Stimulated activated CD4-positive, alpha-beta T cell treated with anti-CD3 and anti-CD28 coated beads, Interleukin-15, amount 100 ng/mL, for 24 hours (primary cell): ENCODE results near the gene ZNF385D.
A peak's percentile ranks its signal among the peaks of the same experiment; 100 is the strongest.
"Not testable (repeated sequence)": the region's sequence is repeated elsewhere in the genome, so short reads cannot be mapped to it uniquely, and the experiment has no call there.

ENCODE experiments used
- DNase-seq: peaks from one replicate; pipeline ENCODE4 v3.0.0-alpha.2; 2020

Gene ZNF385D

DNA sequence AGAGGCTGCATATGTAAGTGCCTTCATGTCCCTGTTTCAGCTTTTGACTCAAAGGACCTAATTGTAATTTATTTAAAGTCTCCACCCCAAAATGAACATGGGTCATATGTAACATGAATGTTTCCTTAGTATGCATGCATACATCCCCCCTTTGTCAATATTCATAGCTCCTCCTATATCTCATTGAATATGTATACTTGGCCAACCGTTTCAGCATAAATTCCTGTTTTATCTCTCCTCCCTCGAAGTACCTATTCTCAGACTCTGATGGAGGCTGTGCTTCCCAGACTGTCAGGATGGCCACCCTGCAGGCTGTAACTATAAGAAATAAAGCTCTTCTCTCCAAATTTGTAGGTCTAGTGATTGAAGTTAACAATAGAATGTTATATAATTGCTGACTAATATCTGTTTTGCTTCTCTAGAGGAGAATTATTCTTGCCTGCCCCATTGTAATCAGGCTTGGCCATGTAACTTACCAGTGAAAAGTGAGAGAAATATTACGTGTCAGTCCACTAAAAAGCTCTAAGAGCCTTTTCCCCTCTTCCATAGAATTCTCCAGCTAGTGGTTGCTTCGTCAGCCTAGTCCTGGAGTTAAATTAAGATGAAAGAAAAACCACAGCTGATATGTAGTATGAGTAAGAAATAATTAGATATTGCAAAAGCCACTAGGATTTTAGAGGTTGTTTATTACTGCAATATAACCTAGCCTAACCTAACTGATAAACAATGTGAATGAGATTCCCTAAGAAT is 245.1 kb downstream of the ZNF385D start:
- DNase-seq: no peak

DNA sequence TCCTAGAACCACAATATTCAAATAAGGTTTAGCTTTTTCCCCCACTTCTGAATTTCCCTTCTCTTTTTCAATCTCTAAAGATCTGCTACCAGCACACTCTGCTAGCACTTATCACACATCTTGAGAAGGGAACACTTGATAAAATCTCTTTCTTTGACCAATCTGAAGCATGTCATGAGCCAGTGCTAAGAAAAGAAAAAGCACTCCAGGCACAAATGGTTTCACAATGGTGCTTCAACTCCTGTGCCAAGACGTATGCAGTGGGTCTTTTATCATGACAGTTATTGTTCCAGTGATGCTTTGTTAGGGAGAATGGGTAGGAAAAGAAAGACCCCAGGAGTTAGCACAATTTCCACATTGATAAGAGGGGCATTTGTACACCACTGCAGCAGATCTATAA is 248.4 kb downstream of the ZNF385D start:
- no peak for DNase-seq

DNA sequence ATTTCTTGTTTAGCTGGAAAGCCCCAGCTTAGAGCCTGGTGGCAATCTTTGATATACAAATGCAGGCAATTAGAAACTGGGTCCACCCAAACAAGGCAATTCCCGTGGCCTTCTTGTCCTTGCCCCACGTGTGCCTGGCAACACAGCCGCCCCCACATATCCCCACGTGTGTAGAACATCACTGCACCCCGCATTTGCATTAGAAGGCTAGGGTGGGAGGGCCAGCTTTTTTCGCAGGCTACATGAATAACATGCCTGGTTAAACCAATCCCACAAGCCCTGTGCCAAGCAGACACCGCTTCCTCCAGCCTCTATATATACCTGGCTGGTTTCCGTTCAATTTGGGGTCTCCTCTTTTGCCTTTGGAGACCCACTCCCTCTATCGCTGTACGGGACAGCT is 250.2 kb downstream of the ZNF385D start:
- DNase-seq: no peak

DNA sequence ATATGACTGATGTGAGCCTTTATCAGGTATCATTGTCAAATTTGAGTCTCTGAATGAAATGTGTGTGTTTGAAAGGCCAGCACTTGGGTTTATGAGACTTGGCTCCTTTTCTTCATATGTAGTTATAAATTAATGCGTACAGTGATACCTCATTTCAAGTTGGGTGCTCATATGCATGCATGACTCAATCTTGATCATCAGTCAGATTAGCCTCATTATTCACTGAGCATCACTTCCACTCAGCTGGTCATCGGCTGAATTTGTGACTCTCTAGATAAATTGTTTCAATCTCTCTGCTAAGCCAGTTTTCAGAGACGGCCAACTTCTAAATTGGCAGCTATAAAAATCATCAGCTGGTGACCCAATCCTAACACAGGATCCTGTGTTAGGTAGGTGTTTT is 260.3 kb downstream of the ZNF385D start:
- not testable (repeated sequence) for DNase-seq

DNA sequence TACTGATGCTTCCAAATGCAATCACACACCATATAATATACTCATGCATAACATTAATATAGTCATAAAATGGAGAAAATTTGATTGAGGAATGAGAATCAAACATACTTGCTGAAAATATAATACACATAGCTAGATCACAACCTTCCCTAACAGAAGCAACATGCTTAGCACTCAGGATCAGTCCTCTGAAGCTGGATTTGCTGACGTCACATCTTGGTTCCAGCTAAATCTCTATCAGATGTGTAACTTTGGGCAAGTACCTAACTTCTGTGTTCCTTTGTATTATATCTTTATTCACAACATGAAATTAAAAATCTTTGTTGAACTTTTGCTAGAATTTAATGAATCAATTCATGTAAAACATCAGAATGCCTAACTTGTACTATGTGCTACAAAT is 263.5 kb downstream of the ZNF385D start:
- DNase-seq: no peak

DNA sequence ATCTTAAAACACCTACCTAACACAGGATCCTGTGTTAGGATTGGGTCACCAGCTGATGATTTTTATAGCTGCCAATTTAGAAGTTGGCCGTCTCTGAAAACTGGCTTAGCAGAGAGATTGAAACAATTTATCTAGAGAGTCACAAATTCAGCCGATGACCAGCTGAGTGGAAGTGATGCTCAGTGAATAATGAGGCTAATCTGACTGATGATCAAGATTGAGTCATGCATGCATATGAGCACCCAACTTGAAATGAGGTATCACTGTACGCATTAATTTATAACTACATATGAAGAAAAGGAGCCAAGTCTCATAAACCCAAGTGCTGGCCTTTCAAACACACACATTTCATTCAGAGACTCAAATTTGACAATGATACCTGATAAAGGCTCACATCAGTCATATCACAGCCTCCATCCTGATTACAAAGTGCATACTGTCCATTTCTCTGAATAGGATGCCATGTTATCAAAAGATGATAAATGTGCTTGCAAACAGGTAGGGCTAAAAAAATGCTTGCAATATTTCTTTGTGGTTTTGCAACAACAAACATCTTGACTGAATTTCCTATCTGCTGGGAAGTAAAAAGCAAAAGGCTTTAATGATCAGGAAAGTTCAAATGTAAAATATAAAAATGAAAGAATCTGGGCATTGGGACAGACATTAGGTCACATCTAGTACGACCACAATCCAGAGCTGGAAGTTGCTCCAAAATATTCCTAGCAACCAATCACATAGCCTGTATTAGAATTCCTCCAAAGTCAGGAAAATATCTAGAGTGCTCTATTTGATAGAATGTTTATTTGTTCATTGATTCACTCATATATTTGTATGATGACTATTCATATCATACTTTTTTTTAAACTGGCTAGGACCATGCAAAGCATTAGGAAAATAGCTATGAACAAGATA is 264.7 kb downstream of the ZNF385D start:
- not testable (repeated sequence) for DNase-seq

DNA sequence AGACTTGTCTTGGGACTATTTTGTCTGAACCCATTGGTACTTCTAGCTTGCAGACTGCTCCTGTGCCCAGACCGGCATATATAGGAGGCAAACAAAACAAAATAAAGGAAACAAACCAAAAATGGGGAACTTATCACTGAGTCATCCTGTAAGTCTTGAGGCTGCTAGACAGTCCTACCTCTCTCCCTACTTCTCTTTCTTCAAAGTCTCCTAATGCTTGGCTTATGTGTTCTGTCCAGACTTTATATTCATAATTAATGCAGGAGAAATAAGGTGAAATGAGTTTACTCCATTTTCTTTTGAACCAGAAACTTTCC is 266.2 kb downstream of the ZNF385D start:
- DNase-seq: no peak

DNA sequence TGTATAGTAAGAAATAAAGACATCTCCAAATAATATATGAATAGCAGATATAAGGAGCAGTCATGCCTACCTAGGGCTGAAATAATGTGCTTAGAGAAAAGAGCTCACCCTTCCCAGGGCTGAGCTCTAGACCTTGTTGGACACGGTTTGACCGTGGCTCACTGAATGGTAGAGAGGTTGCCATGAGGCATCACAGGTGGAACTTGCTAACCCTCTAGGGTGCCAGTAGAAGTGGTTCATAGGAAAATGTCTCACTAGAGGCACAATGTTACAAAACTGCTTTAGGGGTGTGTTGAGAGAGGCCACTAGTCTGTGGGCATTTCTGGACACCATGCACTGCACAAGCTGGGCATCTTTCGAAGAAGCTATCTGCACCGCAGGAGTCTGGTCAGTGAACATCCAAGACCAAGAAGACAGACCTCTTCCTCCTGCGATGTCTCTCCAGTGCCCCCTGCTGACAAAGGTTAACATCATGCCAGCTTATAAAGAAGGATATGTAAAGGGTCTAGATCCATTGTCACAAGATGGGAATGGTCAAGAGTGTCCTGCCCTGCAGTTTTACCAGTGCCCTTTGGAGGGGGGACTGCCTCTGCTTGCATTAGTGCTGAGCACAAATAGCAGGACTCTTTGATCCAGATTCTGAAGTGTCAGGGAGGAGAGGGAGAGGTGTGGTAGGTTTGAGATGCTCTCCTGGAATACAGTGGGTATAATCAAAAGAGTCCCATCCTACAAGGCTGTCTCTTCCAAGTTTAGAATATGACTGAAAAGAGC is 266.8 kb downstream of the ZNF385D start:
- peak; percentile 8 for DNase-seq

DNA sequence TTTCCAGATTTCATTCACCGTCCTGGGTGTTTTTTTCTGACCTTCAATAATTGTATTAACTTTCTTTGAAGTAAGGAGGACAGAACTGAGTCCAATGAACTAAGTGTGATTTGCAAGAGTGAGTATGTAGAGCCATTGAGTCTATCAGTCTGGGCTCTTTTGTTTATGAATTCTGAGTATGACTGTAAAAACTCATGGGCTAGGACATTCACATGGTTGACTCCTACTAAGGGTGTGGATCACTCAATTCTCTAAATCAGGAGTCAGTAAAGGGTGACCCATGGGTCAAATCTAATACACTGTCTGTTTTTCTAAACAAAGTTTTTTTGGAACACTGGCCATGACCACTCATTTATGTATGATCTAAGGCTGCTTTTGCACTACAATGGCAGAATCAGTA is 269.0 kb downstream of the ZNF385D start:
- DNase-seq: no peak

DNA sequence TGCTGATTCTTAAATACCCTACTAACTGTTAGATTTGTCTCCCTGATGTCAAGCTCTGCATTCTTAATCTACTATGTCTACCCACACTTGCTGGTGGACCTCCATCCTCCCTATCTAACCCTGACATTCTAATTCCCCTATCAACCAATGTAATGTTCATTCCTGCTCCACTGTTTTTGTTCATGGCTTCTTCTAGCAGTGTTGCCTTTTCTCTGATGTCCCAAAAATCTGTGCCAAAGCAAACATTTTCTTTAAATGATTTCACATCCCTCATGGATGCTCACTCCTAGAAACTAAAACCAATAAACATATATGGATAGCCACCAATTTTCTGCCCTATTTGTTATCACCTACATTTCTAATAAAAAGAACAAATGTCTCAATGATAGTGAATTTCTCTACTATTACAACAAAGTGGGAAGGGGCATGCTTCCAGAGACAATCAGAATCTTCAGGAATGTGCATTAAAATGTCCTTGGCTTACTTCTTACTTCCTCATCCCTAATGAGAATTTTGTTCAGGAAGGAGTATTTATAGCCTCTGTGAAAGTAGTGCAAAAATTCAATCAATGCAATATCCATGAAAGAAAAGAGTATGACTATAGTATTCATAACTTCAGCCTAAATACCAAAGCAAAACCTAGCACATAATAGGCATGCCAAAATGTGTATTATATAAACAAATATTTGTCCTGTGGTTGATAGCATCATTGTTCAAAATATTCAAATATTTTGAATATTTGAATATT is 273.3 kb downstream of the ZNF385D start:
- DNase-seq: no peak

DNA sequence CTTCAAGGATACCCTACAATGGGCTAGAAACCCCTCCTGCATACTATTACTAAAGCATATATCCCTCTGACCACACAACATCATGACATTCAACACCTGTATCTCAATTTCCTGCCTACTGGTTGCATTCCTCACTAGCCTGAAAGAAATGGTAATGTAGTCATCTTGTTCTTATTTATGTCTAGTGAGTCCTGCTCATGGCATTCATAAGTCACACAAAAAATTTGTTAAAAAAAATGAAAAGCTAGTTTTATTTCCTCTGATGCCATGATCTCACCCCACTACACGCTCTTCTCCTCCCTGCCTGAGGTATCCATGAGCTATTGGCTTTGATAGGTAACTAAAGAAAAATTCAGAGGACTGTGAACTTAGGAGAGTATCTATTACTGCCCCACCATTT is 284.5 kb downstream of the ZNF385D start:
- no peak for DNase-seq

DNA sequence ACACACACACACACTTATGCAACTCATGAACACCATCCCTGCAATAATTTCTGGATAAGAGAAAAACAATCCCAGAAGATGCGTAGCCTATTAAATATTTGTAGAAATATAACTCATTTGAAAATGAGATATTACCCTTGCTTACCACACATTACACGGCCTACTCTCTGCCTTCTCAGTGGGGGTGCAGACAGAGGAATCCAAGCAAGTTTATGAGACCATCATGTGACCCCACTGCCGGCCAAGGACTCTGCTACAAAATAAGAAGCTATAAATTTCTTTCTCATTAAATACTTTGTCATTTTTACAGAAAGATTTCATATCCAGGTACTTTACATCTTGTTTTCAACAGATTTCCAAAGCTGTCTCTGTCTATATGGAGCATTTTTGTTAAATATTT is 286.3 kb downstream of the ZNF385D start:
- no peak for DNase-seq

DNA sequence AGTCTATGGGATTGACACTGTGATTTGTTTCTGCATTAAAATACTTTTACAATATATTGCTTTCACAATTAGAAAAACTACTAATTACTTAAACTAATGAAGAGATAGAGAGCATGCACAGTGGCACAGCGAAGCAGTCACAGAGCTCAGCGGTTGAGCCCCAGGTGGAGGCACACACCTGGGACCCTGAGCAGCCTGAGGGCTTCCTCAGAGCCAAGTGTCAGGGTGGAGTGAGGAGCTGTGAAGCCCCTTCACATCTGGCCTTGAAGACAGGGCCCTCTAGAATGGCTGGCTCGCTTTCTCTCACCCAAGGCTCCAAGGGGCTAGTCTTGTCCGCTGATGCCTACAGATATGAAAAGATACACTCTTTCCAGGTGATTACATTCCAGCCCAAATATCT is 287.7 kb downstream of the ZNF385D start:
- no peak for DNase-seq

DNA sequence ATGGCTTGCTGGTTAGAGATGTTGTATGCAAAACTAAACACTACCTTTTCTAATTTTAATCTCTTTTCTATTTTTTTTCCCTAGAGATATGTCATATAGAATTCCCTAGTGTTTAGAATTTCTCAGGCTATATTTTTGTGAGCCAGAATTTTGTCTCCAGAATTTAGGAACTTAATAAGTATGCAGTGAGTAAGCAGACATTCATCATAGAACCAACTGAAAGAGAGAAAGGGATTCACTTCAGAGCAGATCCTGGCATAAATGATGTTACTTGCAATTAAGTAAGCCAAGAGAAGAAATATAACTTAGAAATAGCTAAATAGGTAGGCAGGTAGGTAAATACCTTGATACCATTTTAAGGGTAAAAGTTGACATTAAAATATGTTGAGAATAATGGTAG is 288.9 kb downstream of the ZNF385D start:
- DNase-seq: no peak

DNA sequence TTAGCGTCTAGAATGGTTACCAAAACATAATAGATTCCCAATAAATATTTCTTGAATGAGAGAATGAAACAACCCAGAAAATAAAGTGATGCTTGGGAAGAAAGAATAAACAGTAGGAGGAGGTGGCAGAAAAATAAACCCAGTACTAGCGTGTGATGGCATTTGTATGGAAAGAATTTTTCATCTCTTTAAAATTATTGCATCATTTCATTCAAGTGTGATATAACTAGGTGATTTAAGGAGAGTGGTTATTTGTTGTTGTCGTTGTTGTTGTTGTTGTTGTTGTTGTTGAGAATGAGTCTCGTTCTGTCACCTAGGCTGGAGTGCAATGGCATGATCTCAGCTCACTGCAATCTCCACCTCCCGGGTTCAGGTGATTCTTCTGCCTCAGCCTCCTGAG is 293.9 kb downstream of the ZNF385D start:
- no peak for DNase-seq

DNA sequence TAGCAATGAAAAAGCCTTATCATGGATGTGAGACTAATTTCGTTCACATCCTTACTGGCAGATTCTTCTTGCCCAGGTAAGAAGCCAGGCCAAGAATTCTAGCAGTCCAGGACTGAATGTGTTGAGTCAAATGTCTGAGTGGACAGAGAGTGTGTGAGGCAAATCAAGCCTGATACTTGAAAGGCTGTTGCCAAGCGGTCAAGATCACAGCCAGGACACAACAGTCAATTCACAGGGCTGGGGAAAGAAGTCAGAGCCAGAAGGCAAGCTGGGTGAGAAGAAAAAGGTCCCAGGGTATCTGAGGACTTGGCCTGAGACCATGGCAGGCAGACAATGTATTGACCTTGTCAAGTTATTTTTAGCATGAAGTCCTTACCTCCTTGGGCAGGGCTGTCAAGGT is 301.3 kb downstream of the ZNF385D start:
- no peak for DNase-seq

DNA sequence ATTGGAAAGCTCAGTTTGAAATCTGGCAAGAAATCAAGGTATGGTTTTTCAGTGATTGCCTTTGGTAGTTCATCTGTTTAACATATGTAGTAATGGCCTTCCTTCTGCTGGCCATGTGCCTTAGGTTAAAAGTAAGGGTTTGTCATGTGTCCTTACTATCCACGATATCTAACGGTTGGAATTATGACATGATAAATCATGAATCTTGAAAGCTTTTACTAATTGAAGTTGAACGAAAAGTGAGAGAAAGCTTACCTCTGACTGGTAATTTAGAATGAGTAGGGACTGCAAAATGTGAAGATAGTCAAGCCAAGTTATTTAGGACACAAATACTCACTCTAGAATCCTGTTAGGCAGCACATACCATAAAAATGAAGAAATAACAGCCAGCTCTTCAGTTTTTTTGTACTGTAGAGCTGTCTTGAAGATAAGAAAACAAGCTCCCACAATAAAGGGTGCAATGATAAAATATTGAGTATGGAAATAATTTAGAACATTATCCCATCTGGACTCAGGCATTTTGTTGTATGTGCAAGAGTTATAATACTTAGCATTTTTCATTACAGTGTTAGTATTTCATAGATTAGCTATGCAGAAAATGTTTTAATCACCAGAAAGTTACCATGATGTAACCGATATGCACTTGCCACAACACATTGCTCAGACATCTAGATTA is 303.4 kb downstream of the ZNF385D start:
- DNase-seq: no peak

DNA sequence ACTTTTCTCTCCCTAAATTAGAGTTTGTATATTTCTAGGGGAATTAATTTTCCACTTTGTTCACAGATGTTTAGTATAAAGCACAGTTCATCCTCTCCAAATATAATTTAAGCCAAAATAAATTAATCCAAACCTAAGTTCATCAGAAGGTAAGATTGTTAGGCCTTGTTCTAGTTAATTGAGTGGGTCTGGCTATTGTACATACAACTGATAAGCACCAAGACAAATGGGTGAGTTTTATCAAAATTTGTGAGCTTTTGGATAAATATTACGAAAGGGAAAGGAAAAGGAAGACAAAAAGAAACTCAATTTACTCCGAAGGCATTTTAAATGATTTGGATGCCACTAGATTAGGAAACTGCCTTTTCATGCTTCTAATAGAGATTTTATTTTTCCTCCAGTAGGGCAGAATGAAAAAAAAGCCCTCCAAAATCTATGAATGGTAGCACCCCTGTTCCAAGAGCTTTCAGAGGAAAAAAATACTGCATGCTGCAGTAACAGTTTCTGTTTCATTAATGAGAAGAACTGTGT is 304.0 kb downstream of the ZNF385D start:
- DNase-seq: no peak

DNA sequence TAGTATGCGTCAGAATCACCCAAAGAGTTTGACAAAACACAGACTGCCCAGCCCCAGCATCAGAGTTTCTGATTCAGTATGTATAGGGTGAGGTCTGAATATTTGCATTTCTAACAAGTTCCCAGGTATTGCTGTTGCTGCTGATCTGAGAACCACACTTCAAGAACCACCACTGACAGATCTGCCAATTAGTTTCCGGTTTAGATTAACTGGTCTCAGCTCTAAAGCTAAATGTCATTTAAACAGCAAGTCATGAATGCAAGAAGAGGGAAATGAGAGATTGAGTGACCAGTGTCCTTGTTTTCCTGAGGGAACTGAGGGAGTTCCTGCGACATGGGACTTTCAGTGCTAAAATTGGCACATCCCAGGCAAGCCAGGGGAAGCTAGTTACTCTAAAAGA is 305.0 kb downstream of the ZNF385D start:
- DNase-seq: no peak

DNA sequence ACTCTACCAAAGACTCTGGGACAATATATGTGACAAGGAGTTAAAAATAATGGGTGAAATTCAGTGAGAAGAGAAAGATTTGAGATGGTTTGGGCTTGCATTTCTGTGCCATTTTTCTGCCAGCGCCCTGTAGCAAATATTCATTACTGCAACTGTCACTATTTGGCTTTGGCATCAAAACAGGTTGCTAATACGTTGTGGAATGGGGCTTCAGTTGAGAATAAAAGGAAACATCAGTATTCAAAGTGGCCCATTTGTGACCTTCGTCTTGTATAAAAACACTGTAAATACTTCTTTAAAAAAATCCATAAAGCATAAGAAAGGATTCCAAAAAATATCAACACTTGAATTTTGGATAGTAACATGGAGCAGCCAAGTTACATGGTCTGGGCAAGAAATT is 309.2 kb downstream of the ZNF385D start:
- DNase-seq: no peak

DNA sequence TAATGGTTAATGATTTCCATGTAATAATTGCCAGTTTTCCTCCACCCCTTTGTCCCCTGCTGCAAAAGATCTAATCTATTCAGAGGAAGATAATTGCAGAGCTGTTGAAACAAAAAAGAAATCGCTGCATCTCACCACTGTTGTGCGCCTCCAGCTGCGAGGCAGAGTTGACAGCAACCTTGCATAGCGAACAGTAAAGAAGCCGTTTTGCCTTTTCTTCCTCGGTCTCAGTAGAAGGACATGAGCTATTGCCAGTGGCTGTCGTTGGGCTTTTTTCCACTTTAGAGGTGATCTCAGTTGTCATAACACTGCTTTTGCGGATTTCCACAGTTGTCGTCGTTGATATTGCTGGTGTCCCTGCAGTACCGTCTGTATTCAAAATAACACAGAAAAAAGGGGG is 314.2 kb downstream of the ZNF385D start:
- DNase-seq: no peak

DNA sequence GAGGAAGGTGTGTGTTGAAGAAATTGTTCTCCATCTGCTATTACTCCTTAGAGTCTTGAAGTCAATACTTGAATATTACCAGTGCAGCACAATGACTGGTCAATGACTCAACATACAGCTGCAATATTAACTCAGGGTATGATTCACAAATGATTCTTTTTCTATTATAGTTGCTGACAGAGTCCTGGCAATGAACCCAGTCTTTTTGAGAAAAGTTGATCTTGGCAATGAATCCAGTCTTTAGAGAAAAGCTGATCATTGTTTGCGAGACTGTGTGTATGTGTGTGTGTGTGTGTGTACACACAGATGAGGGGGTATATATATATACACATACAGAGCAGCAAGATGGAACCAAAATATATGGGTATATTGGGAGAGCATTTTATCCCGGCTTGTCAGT is 315.1 kb downstream of the ZNF385D start:
- no peak for DNase-seq
